BJ (cell line): ENCODE measurements around the gene HECTD2. TPM values are rescaled to one million over a fixed set of nuclear protein-coding genes. Genes with fewer than 3 reads are reported as not detected.
"Not testable (repeated sequence)": the region's sequence is repeated elsewhere in the genome, so short reads cannot be mapped to it uniquely, and the experiment has no call there.

Experiments
- CTCF ChIA-PET: fragments of 350-600 bp; formaldehyde crosslinking; extraction: SDS; loops from one replicate; lab custom pipeline; 2021; ENCODE audit warnings: antibody characterized with exemption, inconsistent platforms; lab: Yijun Ruan, JAX
- POLR2A ChIA-PET: fragments of 300-600 bp; sonication (Branson Sonifier 250); formaldehyde crosslinking; extraction: SDS; loops from one replicate; lab custom pipeline; 2021; ENCODE audit warnings: antibody characterized with exemption; lab: Charles Lee
- DNase-seq: peaks from one replicate; pipeline ENCODE4 v3.0.0-alpha.2; 2011; ENCODE audit warnings: low read depth
- H3K27me3 ChIP-seq: 2 replicates; pipeline ENCODE4 v1.6.0; 2011; ENCODE audit warnings: low read length; ENCODE audit not compliant: control insufficient read depth, insufficient read depth
- H3K36me3 ChIP-seq: 2 replicates; pipeline ENCODE4 v1.5.1; 2011; ENCODE audit warnings: low read length; ENCODE audit not compliant: control insufficient read depth, insufficient read depth
- H3K4me3 ChIP-seq: 2 replicates; pipeline ENCODE4 v1.5.1; 2011; ENCODE audit warnings: low read depth, mild to moderate bottlenecking, control low read depth, low read length
- polyA plus RNA-seq: library from polyadenylated mRNA; depleted of rRNA; stranded (reverse); fragments of >200 nt; gene quantifications from 2 replicates; pipeline ENCODE4 v1.2.3, GENCODE V29; 2011
- TF ChIP-seq, protein P1 (sequence below): IDR thresholded peaks from 2 replicates; pipeline ENCODE4 v1.5.1; 2011; ENCODE audit warnings: low read depth, mild to moderate bottlenecking, control low read depth, inconsistent platforms, low read length, moderate library complexity; ENCODE audit not compliant: insufficient read depth

Gene HECTD2
- polyA plus RNA-seq, 1 experiment: 3.6 TPM

- CTCF ChIA-PET: no interaction called here
- TF ChIP-seq, protein P1, sequence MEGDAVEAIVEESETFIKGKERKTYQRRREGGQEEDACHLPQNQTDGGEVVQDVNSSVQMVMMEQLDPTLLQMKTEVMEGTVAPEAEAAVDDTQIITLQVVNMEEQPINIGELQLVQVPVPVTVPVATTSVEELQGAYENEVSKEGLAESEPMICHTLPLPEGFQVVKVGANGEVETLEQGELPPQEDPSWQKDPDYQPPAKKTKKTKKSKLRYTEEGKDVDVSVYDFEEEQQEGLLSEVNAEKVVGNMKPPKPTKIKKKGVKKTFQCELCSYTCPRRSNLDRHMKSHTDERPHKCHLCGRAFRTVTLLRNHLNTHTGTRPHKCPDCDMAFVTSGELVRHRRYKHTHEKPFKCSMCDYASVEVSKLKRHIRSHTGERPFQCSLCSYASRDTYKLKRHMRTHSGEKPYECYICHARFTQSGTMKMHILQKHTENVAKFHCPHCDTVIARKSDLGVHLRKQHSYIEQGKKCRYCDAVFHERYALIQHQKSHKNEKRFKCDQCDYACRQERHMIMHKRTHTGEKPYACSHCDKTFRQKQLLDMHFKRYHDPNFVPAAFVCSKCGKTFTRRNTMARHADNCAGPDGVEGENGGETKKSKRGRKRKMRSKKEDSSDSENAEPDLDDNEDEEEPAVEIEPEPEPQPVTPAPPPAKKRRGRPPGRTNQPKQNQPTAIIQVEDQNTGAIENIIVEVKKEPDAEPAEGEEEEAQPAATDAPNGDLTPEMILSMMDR: no peak
- no peak for DNase-seq
- no peak overlapping the region for H3K4me3 ChIP-seq
- H3K36me3 ChIP-seq: no peaks in the 10 kb centered on the region
- POLR2A ChIA-PET: no interaction called here
- H3K27me3 ChIP-seq: no peaks in the 10 kb centered on the region
Measured at GRCh38 chr10:91435241-91435640, 25.1 kb downstream of the HECTD2 start.

DNA sequence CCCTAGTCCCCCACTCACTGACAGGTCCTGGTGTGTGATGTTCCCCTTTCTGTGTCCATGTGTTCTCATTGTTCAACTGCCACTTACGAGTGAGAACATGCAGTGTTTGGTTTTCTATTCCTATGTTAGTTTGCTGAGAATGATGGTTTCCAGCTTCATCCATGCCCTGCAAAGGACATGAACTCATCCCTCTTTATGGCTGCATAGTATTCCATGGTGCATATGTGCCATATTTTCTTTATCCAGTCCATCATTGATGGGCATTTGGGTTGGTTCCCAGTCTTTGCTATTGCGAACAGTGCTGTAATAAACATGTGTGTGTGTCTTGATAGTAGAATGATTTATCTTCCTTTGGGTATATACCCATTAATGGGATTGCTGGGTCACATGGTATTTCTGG lies 28.1 kb downstream of the HECTD2 start:
- POLR2A ChIA-PET, CTCF ChIA-PET, H3K27me3 ChIP-seq, H3K4me3 ChIP-seq, DNase-seq, H3K36me3 ChIP-seq: not testable (repeated sequence)

GRCh38 chr10:91444211-91445182 lies 34.4 kb downstream of the HECTD2 start:
- POLR2A ChIA-PET: no interaction called here
- CTCF ChIA-PET: no interaction called here
- TF ChIP-seq, protein P1: no peak
- Histone ChIP-seq H3K36me3 (no peaks in the 10 kb centered on the region), H3K4me3 (no peak overlapping the region), H3K27me3 (no peaks in the 10 kb centered on the region)
- no peak for DNase-seq

GRCh38 chr10:91452063-91452462 lies 41.9 kb downstream of the HECTD2 start:
- no peaks in the 10 kb centered on the region for H3K27me3 ChIP-seq
- TF ChIP-seq, protein P1: no peak

GRCh38 chr10:91453535-91453934 lies 43.4 kb downstream of the HECTD2 start:
- CTCF ChIA-PET: interaction anchor here (0.8 kb wide), 1 partner anchor 30 kb away, joined by 4 read pairs; no protein-coding TSS in a partner anchor
- Histone ChIP-seq H3K36me3 (no peaks in the 10 kb centered on the region), H3K27me3 (no peaks in the 10 kb centered on the region), H3K4me3 (no peak overlapping the region)
- TF ChIP-seq, protein P1: no peak
- DNase-seq: no peak
- POLR2A ChIA-PET: no interaction called here

More at GRCh38 chr10:91452063-91452462, 41.9 kb downstream of the HECTD2 start:
- ChIA-PET POLR2A (no interaction called here), CTCF (no interaction called here)
- no peak for DNase-seq
- Histone ChIP-seq H3K4me3 (no peak overlapping the region), H3K36me3 (no peaks in the 10 kb centered on the region)

DNA sequence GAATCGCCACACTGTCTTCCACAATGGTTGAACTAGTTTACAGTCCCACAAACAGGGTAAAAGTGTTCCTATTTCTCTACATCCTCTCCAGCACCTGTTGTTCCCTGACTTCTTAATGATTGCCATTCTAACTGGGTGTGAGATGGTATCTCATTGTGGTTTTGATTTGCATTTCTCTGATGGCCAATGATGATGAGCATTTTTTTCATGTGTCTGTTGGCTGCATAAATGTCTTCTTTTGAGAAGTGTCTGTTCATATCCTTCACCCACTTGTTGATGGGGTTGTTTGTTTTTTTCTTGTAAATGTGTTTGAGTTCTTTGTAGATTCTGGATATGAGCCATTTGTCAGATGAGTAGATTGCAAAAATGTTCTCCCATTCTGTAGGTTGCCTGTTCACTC lies 45.0 kb downstream of the HECTD2 start:
- H3K36me3 ChIP-seq, CTCF ChIA-PET, H3K27me3 ChIP-seq, H3K4me3 ChIP-seq, POLR2A ChIA-PET, DNase-seq: not testable (repeated sequence)
